ENCODE data around the gene ISOC2.
"Not testable (repeated sequence)": the region's sequence is repeated elsewhere in the genome, so short reads cannot be mapped to it uniquely, and the experiment has no call there.

The ISOC2 gene

DNA sequence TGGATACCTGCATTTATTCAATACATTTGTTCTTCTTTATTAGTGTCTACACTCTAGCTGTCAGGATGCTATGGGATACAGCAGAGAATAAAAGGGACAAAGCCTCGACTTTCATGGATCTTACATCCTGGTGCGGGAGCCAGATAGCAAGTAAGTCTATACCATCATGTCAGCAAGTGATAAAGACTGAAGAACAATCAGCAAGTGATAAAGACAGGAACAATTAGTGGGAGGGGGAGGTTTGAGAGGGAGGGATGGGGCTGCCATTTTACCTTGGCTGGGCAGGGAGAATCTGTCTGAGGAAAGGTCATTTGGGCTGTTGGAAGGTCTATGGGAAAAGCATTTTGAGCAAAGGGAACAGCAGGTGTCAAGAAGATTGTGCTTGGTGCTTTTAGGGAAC is 51.3 kb downstream of the ISOC2 start:
- H3K9me3 ChIP-seq (ENCODE audit: severe bottlenecking), result peaks cover 12% of the 10 kb centered on the region
- TF ChIP-seq, protein P1, sequence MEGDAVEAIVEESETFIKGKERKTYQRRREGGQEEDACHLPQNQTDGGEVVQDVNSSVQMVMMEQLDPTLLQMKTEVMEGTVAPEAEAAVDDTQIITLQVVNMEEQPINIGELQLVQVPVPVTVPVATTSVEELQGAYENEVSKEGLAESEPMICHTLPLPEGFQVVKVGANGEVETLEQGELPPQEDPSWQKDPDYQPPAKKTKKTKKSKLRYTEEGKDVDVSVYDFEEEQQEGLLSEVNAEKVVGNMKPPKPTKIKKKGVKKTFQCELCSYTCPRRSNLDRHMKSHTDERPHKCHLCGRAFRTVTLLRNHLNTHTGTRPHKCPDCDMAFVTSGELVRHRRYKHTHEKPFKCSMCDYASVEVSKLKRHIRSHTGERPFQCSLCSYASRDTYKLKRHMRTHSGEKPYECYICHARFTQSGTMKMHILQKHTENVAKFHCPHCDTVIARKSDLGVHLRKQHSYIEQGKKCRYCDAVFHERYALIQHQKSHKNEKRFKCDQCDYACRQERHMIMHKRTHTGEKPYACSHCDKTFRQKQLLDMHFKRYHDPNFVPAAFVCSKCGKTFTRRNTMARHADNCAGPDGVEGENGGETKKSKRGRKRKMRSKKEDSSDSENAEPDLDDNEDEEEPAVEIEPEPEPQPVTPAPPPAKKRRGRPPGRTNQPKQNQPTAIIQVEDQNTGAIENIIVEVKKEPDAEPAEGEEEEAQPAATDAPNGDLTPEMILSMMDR (IDR thresholded peaks at IDR 0.05; ENCODE audit: low read depth, low read length), result no peak
- no peak overlapping the region for H3K4me3 ChIP-seq (ENCODE audit: low read depth, low read length)
- H3K27ac ChIP-seq, result no peak overlapping the region
- no peaks in the 10 kb centered on the region for H3K27me3 ChIP-seq (ENCODE audit: insufficient read depth, low read depth, severe bottlenecking)
- peaks cover 21% of the 10 kb centered on the region for H3K36me3 ChIP-seq
- DNase-seq, result no peak

DNA sequence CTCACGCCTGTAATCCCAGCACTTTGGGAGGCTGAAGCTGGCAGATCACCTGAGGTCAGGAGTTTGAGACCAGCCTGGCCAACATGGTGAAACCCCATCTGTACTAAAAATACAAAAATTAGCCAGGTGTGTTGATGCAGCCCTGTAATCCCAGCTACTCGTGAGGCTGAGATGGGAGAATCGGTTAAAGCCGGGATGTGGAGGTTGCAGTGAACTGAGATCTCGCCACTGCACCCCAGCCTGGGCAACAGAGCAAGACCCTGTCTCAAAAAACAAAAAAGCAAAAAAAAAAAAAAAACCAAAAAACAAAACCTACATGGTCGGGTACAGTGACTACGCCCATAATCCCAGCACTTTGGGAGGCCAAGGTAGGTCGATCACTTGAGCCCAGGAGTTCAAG is 52.3 kb downstream of the ISOC2 start:
- peaks cover 12% of the 10 kb centered on the region for H3K9me3 ChIP-seq (ENCODE audit: severe bottlenecking)
- DNase-seq; H3K27me3 ChIP-seq (ENCODE audit: insufficient read depth, low read depth, severe bottlenecking); H3K4me3 ChIP-seq (ENCODE audit: low read depth, low read length): not testable (repeated sequence)
- H3K36me3 ChIP-seq, result peaks cover 31% of the 10 kb centered on the region
- H3K27ac ChIP-seq, result peak overlapping the region; percentile 100

DNA sequence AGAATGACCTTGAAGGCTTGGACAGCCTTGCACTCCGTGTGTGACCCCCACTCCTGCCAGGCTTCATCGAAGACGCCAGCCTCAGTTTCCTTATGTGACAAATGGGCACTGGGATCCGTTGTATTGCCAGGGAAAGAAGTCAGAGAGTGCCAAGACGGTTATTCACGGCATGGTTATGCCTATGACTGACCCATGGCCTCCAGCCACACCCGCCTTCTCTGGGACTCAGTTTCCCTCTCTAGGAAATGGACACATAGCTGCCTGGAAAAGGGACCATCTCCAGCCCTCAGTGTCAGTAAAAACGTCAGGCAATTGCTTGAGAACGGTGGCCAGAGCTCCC is 52.9 kb downstream of the ISOC2 start:
- H3K36me3 ChIP-seq, result peaks cover 38% of the 10 kb centered on the region
- peaks cover 12% of the 10 kb centered on the region for H3K9me3 ChIP-seq (ENCODE audit: severe bottlenecking)
- H3K4me3 ChIP-seq (ENCODE audit: low read depth, low read length), result peak overlapping the region; percentile 4
- TF ChIP-seq, protein P1 (IDR thresholded peaks at IDR 0.05; ENCODE audit: low read depth, low read length), result no peak
- peak overlapping the region; percentile 100 for H3K27ac ChIP-seq
- H3K27me3 ChIP-seq (ENCODE audit: insufficient read depth, low read depth, severe bottlenecking), result no peaks in the 10 kb centered on the region
- DNase-seq, result no peak

DNA sequence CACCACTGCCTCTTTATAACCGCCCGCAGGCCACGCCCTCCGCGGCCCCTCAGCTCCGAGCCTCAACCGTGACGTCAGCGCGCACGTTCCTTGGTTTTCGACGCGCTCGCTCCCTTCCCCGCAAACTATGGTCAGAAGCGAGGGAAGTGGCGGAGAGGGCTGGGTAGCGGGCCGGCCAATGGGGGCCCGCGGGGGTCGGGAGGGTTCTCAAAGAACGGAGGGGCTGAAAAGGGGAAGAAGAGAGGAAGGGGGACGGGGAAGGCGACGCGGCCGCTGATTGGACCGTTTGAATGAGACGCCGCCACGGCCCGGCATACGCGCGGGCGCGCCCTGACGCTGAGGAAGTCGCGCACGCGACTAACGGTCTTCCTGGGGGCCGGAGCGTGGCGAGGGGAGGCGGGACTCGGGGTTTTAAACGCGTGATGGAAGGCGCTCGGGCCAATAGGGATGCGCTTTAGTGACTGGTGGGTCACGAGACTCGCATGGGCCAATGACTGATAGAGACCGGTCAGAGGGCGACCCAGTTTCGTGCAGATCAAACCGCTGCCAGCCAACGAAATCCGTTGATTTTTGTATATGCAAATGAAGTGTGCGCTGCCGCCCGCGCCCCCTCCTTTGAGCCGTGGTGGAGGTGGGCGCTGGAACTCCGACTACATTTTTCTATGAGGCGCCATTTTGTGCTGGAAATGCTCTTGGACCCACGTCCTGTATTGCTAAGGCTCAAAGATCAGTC is 53.5 kb downstream of the ISOC2 start:
- Histone ChIP-seq H3K9me3 (ENCODE audit: severe bottlenecking) (peaks cover 12% of the 10 kb centered on the region), H3K27me3 (ENCODE audit: insufficient read depth, low read depth, severe bottlenecking) (no peaks in the 10 kb centered on the region), H3K36me3 (peaks cover 43% of the 10 kb centered on the region), H3K4me3 (ENCODE audit: low read depth, low read length) (peak overlapping the region; percentile 94), H3K27ac (peak overlapping the region; percentile 100)
- peak; percentile 98 for DNase-seq
- TF ChIP-seq, protein P1 (IDR thresholded peaks at IDR 0.05; ENCODE audit: low read depth, low read length), result no peak

DNA sequence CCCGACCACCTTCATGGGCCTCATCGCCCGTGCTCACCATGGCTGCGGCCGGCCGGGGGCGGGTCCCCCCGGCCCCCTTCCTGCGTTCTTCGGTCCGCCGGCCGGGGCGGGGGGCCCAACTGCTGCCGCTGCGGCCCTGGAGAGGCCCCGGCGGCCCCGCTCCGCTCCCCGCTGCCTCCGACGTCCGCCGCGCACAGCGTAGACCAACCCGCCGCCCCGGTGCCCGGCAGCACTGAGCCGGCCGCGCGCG is 54.0 kb downstream of the ISOC2 start, which contains the start of gene UBE2S:
TSS of gene UBE2S (minus strand) at position 239 of the 250 bp plus-strand sequence. CDS start at position 40, 199 bp downstream.
- H3K27me3 ChIP-seq (ENCODE audit: insufficient read depth, low read depth, severe bottlenecking); DNase-seq: not testable (repeated sequence)
- H3K4me3 ChIP-seq (ENCODE audit: low read depth, low read length), result peak within 1 kb of the TSS; percentile 94
- peaks cover 12% of the 10 kb centered on the region for H3K9me3 ChIP-seq (ENCODE audit: severe bottlenecking)
- H3K27ac ChIP-seq, result peak within 1 kb of the TSS; percentile 100
- H3K36me3 ChIP-seq, result peaks cover 48% of the 10 kb centered on the region

DNA sequence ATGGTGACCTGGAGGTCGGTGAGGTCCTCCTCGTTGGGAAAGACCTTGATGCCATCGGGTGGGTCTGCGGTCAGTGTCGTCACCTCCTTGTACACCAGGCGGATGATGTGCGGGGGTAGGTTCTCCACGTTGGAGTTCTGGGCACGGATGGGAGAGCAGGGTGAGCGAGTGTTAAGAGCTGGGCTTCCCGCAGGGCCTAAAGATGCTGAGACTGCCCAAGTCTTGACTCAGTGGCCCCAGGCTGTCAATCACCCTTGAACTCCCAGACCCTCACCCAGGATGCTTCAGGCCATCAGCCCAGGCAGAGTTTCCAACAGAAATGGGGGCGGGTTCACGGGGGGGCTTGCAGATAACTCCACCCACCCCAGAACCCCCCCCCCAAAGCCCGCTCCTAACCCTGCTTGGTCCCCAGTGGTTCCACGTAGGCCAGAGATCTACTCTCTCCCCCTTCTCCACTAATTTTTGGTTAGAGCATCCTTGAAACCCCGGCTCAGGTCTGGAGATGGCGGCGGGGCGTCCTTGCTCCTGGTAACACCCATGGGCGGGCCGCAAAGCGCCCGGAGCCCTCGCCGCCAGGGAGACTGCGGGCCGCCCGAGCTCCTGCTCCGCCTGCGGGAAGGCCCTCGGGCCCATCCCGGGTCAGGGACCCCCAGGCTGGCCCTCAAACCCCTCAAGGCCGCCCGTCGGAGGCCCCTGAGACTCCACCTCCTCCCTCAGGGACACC is 54.5 kb downstream of the ISOC2 start:
- H3K27ac ChIP-seq, result peak overlapping the region; percentile 100
- no peak for DNase-seq
- peak overlapping the region; percentile 94 for H3K4me3 ChIP-seq (ENCODE audit: low read depth, low read length)
- H3K27me3 ChIP-seq (ENCODE audit: insufficient read depth, low read depth, severe bottlenecking), result no peaks in the 10 kb centered on the region
- TF ChIP-seq, protein P1 (IDR thresholded peaks at IDR 0.05; ENCODE audit: low read depth, low read length), result no peak
- peaks cover 12% of the 10 kb centered on the region for H3K9me3 ChIP-seq (ENCODE audit: severe bottlenecking)
- H3K36me3 ChIP-seq, result peaks cover 53% of the 10 kb centered on the region
